GM18909 (cell line): ENCODE data around the gene RGS13.

Experiments used
- ATAC-seq: cut with Tn5 transposase; IDR thresholded peaks from one replicate; pipeline ENCODE4 v1.9.1; 2021; ENCODE audit warnings: mild to moderate bottlenecking; ENCODE audit not compliant: unreplicated experiment, poor library complexity

RGS13 gene

GRCh38 chr1:192620071-192620635, 15.8 kb upstream of the RGS13 start:
- no peak for ATAC-seq

DNA sequence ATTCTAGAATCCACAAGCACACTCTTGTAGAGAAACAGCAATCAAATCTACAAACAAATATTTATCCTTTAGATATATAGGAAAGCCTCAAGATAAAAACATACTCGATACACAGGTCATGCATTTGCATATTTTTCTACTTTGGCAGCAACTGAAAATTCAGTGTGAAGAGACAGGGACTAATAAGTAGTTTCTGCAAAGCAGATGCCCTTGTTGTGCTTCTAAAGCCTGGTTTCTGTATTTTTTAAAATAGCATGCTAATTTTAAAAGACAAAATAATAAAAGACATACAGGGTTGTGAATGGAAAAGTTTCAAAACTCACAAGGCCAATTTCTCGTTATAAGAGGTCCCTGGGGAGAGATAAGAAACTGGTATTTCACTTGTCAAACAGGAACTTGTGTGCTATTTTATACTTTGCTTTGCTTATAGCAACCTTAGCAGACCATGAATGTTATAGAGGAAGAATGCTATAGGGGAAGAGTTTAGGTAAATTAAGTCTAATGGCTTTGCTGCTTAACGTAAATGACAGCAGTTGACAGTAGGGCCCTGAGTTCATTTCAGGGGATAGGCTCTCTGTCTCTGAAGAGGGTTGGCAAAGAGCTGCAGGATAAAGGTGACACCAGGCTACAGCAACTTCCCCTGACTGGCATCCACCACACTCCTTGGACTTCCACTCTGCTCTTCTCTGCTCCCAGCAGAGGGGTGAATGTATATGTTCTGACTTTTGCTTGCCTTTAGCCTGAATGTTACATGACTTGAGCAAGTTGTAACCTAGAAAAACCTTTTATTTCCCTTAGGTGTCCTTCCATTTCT, 9.4 kb upstream of the RGS13 start:
- ATAC-seq: peak; percentile 95

GRCh38 chr1:192627901-192628300, 8.0 kb upstream of the RGS13 start:
- no peak for ATAC-seq

DNA sequence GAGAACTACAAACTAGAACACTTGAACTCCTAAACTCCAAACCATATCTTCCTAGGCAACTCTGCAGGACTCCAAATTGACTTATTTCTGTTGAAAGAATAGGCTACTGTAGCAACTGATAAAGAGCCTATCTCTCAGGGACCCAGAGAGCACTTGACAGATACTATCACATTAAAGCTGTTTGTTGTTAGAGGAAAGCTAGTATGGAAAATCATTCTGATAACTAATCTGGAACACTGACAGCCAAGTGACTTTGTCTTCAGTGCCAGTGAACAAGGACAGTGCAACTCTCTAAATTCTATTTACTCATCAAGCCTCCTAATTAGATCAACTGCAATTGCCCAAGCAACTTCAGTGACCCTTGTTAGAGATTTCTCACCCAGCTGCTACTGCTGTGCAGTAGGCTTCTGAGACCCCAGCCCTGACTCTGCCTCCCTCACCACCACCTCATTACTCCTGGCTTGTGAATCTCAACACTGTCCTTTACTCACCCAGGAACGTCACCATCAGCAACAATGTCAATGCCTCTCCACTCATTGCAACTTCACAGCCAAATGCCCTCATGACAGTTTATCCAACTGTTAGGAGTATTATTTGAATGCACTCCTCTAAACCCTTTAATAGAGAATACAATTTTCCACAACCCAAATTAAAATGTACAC, 7.4 kb upstream of the RGS13 start:
- no peak for ATAC-seq

DNA sequence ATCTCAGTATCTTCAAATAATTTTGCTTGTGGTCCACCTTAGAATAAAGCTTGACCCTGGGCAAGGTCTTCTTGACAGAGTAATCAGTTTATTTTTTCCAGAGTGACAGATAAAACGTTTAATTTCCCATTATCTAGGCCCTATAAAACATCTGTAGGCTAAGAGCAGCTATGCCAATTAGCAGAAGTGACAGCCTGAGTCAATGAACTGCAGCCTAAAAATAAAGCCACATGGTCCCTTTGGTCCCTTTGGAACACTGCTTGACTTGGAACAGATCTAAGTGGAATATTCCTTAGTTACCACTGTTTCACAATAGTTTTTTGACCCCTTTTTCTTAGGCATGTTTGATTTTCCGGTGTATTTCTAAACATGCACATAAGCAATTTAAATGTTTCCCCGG, 6.3 kb upstream of the RGS13 start:
- no peak for ATAC-seq

DNA sequence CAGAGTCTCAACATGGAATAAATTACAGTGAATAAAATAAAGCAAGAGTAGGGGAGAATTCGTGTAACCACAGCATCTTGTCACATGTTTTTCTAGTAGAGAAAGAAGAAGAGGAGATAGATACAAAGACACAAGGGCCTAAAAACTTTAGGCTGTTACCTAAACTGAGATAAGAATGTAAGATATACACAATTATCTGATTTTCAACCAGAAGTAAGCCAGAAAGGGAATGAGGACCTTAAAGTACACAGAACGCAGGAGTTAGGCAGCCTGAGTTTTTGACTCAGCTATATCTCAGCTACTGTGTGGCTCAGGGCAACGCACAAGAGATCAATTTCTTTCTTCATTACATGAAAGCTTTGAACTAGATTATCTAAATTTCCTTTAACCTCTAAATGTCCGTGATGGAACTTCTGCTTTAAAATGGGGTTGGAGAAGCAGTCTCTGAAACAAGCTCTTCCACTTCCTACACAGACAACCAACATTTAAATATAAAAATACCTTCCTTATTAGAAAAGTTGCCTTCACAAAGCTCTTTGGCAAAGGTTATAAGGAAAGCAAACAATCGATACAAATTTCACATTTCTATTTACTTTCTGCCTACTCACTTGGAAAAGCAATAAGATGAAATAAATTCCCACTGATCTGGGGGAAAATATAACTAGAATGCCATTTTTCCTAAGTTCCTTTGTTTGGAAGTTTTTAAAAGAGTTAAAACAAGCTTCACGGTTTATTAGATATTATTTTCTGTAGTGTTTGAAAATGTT, 5.2 kb upstream of the RGS13 start:
- ATAC-seq: no peak

- ATAC-seq: no peak
Observed at GRCh38 chr1:192631749-192632148, 4.2 kb upstream of the RGS13 start.

- ATAC-seq: no peak
Observed at GRCh38 chr1:192632188-192632587, 3.8 kb upstream of the RGS13 start.

DNA sequence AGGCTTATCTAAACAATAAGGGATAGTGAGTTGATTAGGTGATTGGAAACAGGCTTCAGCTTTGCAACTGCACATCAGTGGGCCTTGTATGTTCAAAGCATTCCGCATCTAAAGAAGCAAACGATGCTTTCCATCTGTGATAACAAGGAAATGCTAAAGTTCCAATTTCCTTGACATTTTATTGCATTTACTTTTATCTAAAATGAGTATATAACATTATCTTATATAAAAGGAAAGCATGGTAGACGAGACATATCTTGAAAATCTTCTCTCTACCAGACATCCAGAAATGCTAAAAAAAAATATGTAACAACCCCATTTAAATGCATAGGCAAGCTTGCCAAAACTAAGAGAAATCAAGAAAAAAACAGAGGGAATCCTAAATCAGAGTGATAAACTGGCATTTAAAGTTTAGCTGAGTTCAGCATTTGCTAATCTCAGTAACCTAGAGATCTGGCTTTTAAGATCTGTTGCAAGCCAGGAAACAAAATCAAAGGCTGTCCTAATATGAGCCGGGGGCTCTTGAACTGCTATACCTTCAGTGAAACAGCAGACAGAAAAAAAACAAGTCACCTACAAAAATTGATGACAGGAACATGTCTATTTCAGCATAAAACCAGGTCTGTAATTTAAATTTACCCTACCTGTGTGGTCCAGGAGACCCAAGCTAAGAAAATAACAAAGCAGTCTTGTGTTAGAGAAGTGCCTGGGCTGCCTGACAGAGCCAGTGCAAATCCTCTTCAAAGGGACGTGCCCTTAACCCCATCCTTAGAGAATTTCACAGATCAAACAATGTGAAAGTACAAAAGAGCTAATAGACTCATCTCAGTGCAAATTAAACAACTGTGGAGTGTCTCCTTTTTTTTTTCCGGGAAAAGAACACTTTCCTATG, 3.1 kb upstream of the RGS13 start:
- ATAC-seq: no peak

DNA sequence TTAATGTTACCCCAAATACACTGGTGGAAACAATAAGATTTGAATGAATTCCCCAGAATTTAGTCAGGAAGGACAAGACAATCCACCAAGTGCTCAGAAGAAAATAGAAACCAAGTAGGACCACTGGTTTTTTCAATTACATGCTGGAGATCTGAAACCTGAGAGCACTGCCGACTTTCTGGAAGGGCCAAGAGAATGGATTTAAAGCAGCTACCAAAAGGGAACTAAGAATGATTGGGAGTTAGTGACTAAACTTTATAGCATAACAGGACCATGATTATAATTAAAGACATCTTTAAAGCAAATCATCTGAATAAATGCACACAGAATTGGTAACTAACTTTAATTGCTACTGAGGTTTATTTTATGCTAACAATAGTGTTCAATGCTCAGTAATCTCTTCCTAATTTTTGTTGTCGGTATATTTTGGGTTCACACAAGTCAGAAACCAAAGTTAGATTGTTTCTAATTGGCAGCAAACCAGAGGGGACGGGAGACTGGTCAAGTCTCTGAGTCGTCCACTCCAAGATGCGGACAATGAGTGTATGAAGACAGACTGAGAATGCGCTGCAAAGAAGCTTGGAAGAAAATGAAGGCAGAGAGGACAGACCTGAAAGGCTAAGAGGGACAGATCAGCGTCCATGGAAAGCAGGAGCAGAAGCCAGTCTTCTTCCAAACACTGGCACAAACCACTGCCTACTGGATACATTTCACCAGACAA, 2.3 kb upstream of the RGS13 start:
- no peak for ATAC-seq

- ATAC-seq: no peak
Observed at GRCh38 chr1:192635041-192635440, 906 bp upstream of the RGS13 start.

DNA sequence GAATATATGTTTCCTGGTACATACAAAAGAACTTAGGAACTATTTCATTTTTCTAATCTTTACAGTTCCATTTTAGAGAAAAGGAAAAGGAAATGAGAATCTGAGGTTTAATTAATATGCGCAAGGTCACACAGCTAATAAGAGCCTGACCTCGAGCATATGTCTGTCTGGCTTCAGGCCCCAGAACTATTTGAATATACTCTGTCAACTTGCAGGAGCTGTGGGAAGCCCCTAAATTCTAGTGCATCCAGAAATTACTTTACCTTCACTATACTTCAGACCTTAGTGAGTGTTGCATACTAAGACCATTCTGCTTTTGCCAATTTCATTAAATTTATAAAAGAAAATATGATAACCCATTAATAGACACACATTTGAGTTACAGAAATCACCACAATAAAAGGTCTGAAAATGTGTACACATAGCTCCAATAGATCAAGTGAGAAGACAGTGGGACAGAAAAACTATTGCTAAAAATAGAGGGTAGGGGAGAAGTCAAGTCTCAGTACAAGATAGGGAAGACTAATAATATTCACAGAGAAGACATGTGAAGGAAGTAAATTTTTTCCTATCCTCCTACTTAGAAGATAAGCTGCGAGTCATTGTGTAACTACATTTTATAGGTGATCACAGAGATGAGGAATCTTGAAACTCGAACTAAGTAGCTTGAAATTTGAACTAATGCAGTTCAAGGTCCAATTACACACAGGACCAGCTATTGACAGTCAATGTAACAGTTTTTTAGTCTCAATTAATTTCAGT, 3.8 kb downstream of the RGS13 start:
- peak; percentile 92 for ATAC-seq

DNA sequence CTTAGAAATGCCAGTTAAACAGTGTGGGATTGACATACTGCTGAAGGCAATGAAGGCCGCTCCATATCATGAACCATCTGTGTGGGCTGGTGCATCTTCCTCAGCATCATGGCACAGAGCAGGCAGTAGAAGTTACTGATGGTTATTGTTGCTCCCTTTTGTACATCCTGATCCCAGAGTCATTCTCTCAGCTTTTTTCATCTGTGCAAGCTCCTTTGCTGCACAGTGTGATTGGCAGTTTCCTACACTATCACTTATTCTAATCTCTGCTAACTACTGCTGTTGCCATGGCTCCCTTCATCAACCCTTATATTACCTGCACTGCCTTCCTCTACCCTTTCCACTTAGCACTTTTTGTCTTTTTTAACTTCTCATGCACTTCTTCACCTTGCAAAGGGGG, 16.2 kb downstream of the RGS13 start:
- no peak for ATAC-seq

DNA sequence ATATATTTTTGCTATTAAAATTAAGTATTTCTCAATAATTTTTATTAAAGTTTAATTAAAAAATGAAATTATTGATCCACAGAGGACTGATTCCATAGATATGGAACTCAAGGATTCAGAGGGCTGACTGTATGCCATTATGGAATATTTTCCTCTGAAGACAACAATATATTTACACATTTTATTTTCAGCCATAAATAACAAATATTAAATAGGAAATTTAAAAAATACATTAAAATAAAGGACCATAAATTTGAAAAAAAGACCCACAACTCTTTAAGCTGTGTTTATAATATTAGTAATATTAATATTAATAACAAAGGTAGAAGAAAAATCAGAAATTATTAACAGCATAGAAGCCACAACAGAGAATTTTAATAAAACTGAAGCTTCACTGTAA, 18.2 kb downstream of the RGS13 start:
- ATAC-seq: no peak

- ATAC-seq: no peak
Observed at GRCh38 chr1:192654591-192655251, 18.8 kb downstream of the RGS13 start.

- ATAC-seq: no peak
Observed at GRCh38 chr1:192657760-192658159, 21.8 kb downstream of the RGS13 start.

DNA sequence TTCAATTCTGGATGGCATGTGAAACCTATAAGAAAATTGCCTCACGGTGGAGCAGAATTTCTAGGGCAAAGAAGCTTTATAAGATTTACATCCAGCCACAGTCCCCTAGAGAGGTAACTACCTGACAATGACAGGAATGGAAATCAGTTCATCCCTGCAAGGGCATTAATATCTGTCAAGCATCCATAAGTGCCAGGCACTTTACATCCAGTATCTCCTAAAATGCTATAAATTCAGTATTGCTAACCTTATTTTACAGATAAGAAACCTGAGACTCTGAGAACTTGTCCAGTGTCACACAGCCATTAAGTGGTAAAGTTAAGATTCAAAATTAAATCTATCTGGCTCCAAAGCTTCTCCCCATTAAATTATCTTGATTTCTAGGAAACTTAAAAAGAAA, 22.3 kb downstream of the RGS13 start:
- ATAC-seq: no peak

GRCh38 chr1:192660613-192661012, 24.7 kb downstream of the RGS13 start:
- ATAC-seq: no peak
